Stimulated activated naive B cell treated with anti-CD40 and anti-IgM and Interleukin-4, amounts not matched to agents 10 μg/mL and 1 μg/mL and 100 μg/mL, for 72 hours (primary cell): ENCODE measurements around the gene MCM9.
"Not testable (repeated sequence)": the region's sequence is repeated elsewhere in the genome, so short reads cannot be mapped to it uniquely, and the experiment has no call there.

ENCODE experiments used
- ATAC-seq, 2 donors: fragments of 150-1000 bp; cut with Tn5 transposase; replicated peaks; 2 replicates each; pipeline ENCODE4 v1.10.0; 2021; ENCODE audit warnings: moderate library complexity in 1 of 2
- DNase-seq: peaks from one replicate; pipeline ENCODE4 v3.0.0; 2021
- H3K27ac Mint-ChIP-seq: one replicate; pipeline ENCODE4 v1.8.0; 2022; ENCODE audit warnings: mild to moderate bottlenecking, mixed read lengths
- H3K27me3 Mint-ChIP-seq, 2 donors: one replicate each; pipeline ENCODE4 v1.8.0; 2022; ENCODE audit warnings: mixed read lengths in 2 of 2
- H3K36me3 Mint-ChIP-seq, 2 donors: one replicate each; pipeline ENCODE4 v1.8.0; 2022; ENCODE audit warnings: mixed read lengths in 2 of 2, mild to moderate bottlenecking in 1 of 2
- H3K4me1 Mint-ChIP-seq, 2 donors: one replicate each; pipeline ENCODE4 v1.8.0; 2022; ENCODE audit warnings: mixed read lengths in 2 of 2, mild to moderate bottlenecking in 1 of 2
- H3K4me3 Mint-ChIP-seq, 2 donors: one replicate each; pipeline ENCODE4 v1.8.0; 2022; ENCODE audit warnings: mild to moderate bottlenecking in 2 of 2, mixed read lengths in 2 of 2, moderate library complexity in 1 of 2
- H3K9me3 Mint-ChIP-seq, 2 donors: one replicate each; pipeline ENCODE4 v1.8.0; 2022; ENCODE audit warnings: mixed read lengths in 2 of 2, mild to moderate bottlenecking in 1 of 2

Gene MCM9

DNA sequence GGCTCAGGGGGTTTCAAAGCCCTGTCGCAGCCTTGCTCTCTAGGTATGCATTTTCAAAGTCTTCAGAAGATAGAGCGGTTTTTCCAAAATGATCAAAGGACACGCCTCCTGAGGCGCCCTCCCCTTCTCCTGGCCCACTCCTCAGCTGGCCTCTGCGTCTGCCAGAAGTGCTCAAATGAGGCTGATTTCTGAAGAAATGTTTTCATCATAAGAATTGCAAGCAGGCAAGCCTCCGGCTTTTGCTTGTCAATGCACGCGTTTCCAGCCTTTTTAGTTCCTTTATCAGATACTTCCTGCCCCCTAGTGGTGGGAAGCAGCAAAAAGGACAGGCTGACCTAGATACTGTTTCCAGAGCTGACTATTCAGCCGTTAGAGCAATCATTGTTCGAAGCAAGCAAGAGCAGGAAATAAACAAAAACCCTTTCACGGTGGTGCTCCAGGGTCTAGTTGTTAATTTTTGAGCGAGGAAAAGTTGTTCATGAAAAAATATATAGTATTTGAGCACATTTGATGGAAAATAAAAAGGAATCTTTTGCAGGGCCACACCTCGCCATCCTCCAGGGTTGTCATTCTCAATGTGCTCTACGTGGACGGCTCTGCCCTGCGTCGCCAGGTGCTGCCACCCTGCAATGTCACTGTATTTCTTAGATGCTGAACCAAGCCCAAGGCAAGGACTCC is 134.4 kb downstream of the MCM9 start:
- H3K4me3 Mint-ChIP-seq = peak overlapping the region; percentile 17 to 69
- H3K27ac Mint-ChIP-seq = no peak overlapping the region
- H3K36me3 Mint-ChIP-seq = peaks cover 2 to 9% of the 10 kb centered on the region in 2 donors
- H3K9me3 Mint-ChIP-seq = no peaks in the 10 kb centered on the region
- DNase-seq (peak; percentile 56), ATAC-seq (peak; percentile 92 to 95)
- H3K4me1 Mint-ChIP-seq = peaks cover 1 to 9% of the 10 kb centered on the region in 2 donors
- no peaks in the 10 kb centered on the region for H3K27me3 Mint-ChIP-seq

DNA sequence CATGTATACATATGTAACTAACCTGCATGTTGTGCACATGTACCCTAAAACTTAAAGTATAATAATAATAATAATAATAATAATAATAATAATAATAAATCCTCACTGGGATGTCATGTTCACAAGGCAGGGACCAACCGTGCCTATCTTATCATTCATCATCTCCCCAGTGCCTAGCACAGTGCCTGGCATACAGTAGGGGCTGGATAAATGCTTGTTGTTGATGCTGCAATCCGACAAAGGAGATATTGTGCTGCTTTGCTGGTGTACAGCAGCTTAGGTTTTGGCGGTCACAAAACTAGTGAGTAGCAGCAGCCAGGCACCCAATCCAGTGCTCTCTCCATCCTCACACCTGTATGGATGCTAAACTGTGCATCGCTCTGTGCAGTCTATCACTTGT is 135.1 kb downstream of the MCM9 start:
- no peak overlapping the region for H3K27ac Mint-ChIP-seq
- no peak for DNase-seq
- no peak overlapping the region for H3K4me3 Mint-ChIP-seq
- no peaks in the 10 kb centered on the region for H3K9me3 Mint-ChIP-seq
- peaks cover 1 to 9% of the 10 kb centered on the region in 2 donors for H3K4me1 Mint-ChIP-seq
- H3K27me3 Mint-ChIP-seq = no peaks in the 10 kb centered on the region
- no peak for ATAC-seq
- peaks cover 4 to 12% of the 10 kb centered on the region in 2 donors for H3K36me3 Mint-ChIP-seq

DNA sequence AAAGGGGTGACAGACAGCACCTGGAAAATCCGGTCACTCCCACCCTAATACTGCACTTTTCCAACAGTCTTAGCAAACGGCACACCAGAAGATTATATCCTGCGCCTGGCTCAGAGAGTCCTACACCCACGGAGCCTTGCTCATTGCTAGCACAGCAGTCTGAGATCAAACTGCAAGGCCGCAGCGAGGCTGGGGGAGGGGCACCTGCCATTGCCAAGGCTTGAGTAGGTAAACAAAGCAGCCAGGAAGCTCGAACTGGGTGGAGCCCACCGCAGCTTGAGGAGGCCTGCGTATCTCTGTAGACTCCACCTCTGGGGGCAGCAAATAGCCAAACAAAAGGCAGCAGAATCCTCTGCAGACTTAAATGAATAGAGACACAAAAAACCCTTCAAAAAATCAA is 138.4 kb downstream of the MCM9 start:
- peaks cover 4 to 21% of the 10 kb centered on the region in 2 donors for H3K36me3 Mint-ChIP-seq
- H3K9me3 Mint-ChIP-seq, DNase-seq, ATAC-seq, H3K27me3 Mint-ChIP-seq, H3K27ac Mint-ChIP-seq, H3K4me1 Mint-ChIP-seq, H3K4me3 Mint-ChIP-seq: not testable (repeated sequence)

DNA sequence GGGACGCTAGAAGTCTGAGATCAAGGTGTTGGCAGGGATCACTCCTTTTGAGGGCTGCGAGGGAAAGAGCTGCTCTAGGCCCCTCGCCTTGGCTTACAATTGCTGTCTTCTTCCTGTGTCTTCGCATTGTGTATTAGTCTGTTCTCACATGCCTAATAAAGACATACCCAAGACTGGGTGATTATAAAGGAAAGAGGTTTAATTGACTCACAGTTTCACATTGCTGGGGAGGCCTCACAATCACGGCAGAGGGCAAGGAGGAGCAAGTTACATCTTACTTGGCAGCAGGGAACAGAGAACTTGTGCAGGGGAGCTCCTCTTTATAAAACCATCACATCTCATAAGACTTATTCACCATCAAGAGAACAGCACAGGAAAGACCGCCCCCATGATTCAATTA is 143.5 kb downstream of the MCM9 start:
- Mint-ChIP-seq H3K9me3 (peaks cover 0 to 5% of the 10 kb centered on the region in 2 donors), H3K4me3 (no peak overlapping the region), H3K4me1 (peaks cover 2 to 10% of the 10 kb centered on the region in 2 donors), H3K27ac (no peak overlapping the region), H3K36me3 (peaks cover 4 to 21% of the 10 kb centered on the region in 2 donors), H3K27me3 (no peaks in the 10 kb centered on the region)
- DNase-seq (no peak), ATAC-seq (no peak)

DNA sequence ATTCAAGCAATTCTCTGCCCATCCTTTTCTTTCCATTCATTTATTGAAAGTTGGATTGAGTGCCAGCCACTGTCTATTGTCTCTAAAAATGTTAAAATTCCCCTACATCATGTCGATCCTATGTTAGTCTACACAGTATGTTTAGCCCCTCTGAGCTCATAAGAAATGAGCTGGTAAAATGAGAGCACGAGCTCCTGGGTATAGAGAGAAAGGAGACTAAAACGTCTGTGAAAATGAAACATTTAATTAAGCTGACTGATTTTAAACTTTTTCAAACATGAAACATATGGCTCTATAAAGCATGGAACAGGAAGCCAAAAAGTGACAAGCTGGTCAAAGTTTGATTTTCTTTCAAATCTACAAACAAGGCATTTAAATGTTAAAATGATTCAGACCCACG is 145.0 kb downstream of the MCM9 start:
- ATAC-seq (no peak), DNase-seq (no peak)
- Mint-ChIP-seq H3K36me3 (peaks cover 2 to 11% of the 10 kb centered on the region in 2 donors), H3K9me3 (peaks cover 0 to 5% of the 10 kb centered on the region in 2 donors), H3K27me3 (no peaks in the 10 kb centered on the region), H3K4me1 (peaks cover 2 to 10% of the 10 kb centered on the region in 2 donors), H3K27ac (no peak overlapping the region), H3K4me3 (no peak overlapping the region)

DNA sequence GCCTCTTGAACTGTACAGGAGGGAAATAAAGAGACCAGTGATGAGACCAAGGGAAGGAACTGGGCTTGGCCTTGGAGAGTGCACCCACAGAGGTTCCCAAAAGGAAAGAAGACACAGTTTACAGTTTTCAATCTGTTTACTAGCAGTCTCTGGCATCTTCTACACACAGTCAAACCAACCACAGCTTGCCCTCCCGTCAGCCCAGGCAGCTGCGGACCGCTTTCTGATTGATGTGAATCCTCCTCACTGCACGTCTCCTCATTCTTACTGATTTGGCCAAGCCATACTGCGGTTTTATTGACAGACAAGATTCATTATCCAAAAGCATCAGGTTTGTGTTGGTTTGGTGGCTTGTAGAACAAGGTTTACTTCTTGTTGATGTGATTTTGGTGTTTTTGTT is 145.5 kb downstream of the MCM9 start:
- Mint-ChIP-seq H3K4me3 (no peak overlapping the region), H3K27ac (no peak overlapping the region), H3K36me3 (peaks cover 2 to 11% of the 10 kb centered on the region in 2 donors), H3K27me3 (no peaks in the 10 kb centered on the region), H3K4me1 (peaks cover 2 to 13% of the 10 kb centered on the region in 2 donors), H3K9me3 (peaks cover 0 to 5% of the 10 kb centered on the region in 2 donors)
- ATAC-seq (no peak), DNase-seq (no peak)

DNA sequence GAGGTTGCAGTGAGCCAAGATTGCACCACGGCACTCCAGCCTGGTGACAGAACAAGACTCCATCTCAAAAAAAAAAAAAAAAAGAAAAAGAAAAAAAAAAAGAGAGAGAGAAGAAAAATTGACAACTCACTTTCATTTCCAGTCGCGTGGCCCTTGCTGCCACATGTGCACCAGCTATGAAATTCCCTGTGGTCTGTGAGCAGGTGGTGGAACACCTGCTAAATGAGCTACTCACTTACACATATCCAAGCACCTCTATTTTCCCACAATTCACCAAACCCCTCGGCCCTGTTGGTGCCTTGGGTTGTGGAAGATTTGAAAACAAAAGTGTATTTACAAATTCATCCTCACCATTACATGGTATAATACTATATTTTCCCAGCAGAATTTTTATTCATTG is 146.3 kb downstream of the MCM9 start:
- ATAC-seq = no peak
- peaks cover 2 to 16% of the 10 kb centered on the region in 2 donors for H3K4me1 Mint-ChIP-seq
- peaks cover 0 to 5% of the 10 kb centered on the region in 2 donors for H3K9me3 Mint-ChIP-seq
- H3K4me3 Mint-ChIP-seq = no peak overlapping the region
- no peaks in the 10 kb centered on the region for H3K27me3 Mint-ChIP-seq
- peaks cover 2 to 11% of the 10 kb centered on the region in 2 donors for H3K36me3 Mint-ChIP-seq
- no peak overlapping the region for H3K27ac Mint-ChIP-seq
- no peak for DNase-seq

DNA sequence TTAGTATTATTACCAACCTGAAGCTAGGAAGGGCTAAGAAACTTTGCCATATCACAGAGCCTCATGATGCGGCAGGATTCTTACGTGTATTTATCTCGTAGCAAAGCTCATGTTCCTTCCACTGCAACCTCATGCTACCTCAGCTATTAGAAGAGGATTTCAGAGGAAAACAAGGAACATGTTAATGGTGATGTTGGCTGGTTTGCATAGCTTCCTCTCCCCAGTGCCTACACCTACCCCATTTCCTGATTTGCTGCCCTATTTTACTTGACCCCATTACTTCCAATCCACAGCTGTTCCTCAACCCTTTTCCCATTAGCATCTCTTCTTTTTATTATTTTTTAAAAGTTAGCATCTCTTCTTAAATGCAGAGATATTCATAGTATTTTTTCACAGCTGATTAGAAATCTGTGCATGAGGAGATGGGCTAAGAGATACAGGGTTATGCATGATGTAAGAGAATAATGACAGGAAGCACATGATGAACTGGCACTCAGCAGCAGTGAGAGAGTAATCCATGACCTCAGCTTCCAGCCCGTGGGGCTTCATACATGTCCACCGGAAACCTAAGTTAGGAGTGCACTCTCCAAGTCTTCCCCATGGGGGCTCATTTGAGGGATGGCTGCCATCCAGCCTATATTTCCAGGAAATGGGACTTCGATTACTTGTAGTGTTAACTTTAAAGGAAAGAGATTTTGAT is 147.1 kb downstream of the MCM9 start:
- Mint-ChIP-seq H3K9me3 (peaks cover 0 to 5% of the 10 kb centered on the region in 2 donors), H3K4me3 (no peak overlapping the region), H3K27ac (no peak overlapping the region), H3K36me3 (peaks cover 2 to 11% of the 10 kb centered on the region in 2 donors), H3K27me3 (no peaks in the 10 kb centered on the region), H3K4me1 (peaks cover 2 to 16% of the 10 kb centered on the region in 2 donors)
- DNase-seq = no peak
- no peak for ATAC-seq

DNA sequence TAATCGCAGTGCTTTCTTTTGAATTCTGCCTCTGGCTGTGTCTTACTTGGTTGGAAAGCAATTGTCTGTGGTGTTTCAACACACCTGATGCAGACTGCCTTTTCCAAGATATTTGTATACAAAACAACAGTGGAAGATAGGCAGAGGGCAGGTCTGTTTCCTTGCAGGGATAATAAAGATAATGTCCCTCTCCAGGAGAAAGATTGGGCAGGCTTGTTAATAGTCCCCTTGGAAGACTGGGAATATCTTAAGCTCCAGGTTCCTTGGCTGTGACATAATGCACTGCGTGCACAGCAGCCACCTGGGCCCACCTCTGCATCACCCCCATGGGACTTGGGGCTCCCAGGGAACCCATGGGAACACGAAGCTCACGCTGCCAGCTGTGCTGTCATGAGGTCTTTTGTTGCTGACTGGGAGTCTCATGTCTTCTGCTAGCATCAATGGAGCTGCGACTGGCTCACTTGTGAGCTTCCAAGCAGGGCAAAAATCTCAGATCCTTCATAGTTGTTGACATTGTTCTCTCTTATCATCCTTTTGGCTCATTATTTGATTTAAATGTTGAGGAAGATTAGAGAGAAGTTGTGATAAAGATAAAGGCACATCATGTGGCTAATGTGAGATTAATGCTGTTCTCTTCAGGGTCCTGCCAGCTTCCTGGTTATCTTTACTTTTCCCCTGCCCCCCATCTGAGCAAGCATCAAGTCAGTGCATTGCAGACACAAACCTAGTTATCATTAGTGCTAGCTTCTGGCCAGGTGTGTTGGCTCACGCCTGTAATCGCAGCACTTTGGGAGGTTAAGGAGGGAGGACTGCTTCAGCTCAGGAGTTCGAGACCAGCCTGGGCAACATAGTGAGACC is 148.1 kb downstream of the MCM9 start:
- Mint-ChIP-seq H3K27me3 (no peaks in the 10 kb centered on the region), H3K27ac (no peak overlapping the region), H3K9me3 (no peaks in the 10 kb centered on the region), H3K36me3 (peaks cover 2 to 5% of the 10 kb centered on the region in 2 donors), H3K4me1 (peaks cover 2 to 16% of the 10 kb centered on the region in 2 donors), H3K4me3 (no peak overlapping the region)
- ATAC-seq (no peak), DNase-seq (no peak)

DNA sequence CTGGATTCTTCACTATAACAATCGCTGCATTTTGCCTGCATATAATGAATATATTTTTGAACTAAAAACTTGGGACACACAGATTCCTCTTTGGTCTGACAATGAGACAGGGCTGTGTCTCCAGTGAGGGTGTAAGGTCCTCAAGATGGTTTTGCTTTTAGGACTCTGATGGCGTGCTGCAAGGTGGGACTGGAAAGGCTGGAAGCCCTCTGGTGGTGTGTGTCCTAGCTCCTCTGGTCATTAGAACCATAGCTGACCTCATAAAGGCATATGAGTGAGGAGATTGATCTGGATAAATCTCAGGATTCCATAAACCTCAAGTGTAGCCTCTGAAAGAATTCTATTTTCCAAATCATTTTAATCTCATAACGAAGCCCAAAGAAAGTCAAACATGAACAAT is 149.4 kb downstream of the MCM9 start:
- no peak overlapping the region for H3K4me3 Mint-ChIP-seq
- H3K36me3 Mint-ChIP-seq = peaks cover 0 to 2% of the 10 kb centered on the region in 2 donors

DNA sequence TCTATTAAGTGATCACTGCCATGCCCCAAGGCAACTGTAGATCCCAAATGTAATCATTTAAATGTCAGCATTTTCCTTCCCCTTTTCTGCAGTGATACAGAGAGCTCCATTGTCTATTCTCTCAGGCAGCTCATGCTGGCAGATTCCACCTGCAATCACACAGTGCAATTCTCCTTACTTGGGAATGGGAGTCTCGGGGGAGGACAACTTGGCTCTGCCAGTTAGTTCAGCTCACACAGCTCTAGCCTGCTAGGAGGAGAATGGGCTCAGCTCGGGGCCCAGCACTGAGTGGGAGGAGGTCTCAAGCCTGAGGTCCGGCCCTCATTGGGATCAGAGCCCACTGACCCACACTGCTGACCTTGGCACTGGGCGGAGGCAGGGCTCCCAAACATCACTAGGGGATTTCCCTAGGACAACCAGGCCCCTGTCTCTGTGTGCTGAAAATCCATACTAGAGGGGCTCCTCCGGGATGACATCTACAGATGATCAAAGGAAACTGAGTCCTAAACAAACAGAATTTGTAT is 150.3 kb downstream of the MCM9 start:
- no peak for DNase-seq
- Mint-ChIP-seq H3K4me1 (peaks cover 2 to 16% of the 10 kb centered on the region in 2 donors), H3K9me3 (no peaks in the 10 kb centered on the region), H3K4me3 (no peak overlapping the region), H3K27ac (no peak overlapping the region), H3K27me3 (no peaks in the 10 kb centered on the region), H3K36me3 (peaks cover 0 to 2% of the 10 kb centered on the region in 2 donors)
- ATAC-seq = no peak

More for the DNA sequence above, 149.4 kb downstream of the MCM9 start:
- Mint-ChIP-seq H3K27me3 (no peaks in the 10 kb centered on the region), H3K9me3 (no peaks in the 10 kb centered on the region), H3K4me1 (peaks cover 2 to 16% of the 10 kb centered on the region in 2 donors), H3K27ac (no peak overlapping the region)
- no peak for ATAC-seq
- no peak for DNase-seq

DNA sequence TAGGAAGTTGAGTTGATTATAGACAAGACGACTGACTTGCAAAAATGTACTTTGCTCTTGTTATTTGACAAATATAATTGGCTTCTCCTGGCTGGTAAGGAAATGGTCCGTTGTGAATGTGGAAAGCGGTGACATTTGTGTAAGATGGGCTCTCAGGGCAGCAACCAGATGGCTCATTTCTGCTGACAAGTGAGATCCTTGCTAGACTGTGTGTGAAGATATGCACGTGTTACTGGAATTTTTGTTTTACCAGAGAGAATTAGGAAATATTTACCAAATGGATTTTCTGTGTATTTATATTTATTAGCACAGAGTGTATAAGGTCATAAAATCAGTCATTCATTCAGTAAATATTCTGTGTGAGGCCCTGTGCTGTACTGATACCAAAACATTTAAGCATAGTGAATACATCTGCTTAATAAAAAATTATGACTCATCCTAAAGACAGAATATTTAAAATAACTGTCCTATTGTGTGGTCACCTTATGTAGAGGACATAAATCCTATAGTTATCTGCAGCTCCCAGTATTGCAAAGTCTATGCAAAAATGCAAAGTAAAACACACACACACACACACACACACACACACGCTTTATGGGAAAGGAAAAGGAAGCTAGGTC is 150.9 kb downstream of the MCM9 start:
- Mint-ChIP-seq H3K9me3 (no peaks in the 10 kb centered on the region), H3K4me1 (peaks cover 2 to 16% of the 10 kb centered on the region in 2 donors), H3K36me3 (no peaks in the 10 kb centered on the region), H3K27ac (no peak overlapping the region), H3K27me3 (no peaks in the 10 kb centered on the region), H3K4me3 (no peak overlapping the region)
- ATAC-seq = no peak
- DNase-seq = no peak

DNA sequence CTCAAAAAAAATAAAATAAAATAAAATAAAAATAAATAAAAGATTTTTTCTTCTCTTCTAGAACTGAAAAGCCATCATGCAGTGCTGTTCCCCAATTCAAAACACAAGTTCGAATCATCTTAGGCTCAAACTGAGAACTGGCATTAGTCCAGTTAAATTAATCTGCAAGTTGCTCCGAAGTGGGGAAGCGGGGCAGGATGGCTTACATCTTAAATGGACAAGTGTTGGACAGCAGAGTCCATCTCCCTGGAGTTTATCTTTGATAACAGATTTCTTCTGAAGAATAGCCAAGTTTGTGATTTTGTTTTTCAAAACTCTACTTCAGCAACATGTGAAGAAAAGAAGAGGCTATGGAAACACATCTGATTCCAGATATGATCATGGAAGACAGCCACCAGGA is 152.3 kb downstream of the MCM9 start:
- ATAC-seq = no peak
- H3K4me1 Mint-ChIP-seq = peaks cover 0 to 7% of the 10 kb centered on the region in 2 donors
- DNase-seq = no peak
- no peaks in the 10 kb centered on the region for H3K36me3 Mint-ChIP-seq
- no peak overlapping the region for H3K4me3 Mint-ChIP-seq
- no peaks in the 10 kb centered on the region for H3K27me3 Mint-ChIP-seq
- no peaks in the 10 kb centered on the region for H3K9me3 Mint-ChIP-seq
- H3K27ac Mint-ChIP-seq = no peak overlapping the region

DNA sequence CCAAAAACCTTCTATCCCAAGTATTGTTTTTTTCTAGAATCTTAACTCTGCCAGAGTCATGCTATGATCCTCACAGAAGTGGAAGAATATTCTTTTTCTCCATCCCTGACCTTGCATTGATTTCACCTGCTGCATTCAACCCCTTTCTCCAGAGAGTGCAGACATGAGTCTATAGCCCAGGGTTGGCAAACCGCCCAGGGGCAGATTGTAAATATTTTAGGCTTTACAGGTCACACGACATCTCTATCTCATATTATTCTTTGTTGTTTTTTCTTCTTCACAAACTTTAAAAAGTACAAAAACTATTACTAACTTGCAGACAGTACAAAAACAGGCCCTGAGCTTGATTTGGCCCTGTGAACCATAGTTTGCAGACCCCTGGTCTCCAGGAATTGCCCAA is 153.1 kb downstream of the MCM9 start:
- H3K27me3 Mint-ChIP-seq = no peaks in the 10 kb centered on the region
- H3K9me3 Mint-ChIP-seq = no peaks in the 10 kb centered on the region
- DNase-seq (no peak), ATAC-seq (no peak)
- H3K4me3 Mint-ChIP-seq = no peak overlapping the region
- H3K36me3 Mint-ChIP-seq = no peaks in the 10 kb centered on the region
- H3K27ac Mint-ChIP-seq = no peak overlapping the region
- peaks cover 2 to 11% of the 10 kb centered on the region in 2 donors for H3K4me1 Mint-ChIP-seq
